PC-3 (cell line): ENCODE data around the gene TULP3.

Experiments used
- EZH2 ChIP-seq: fragments of 300-600 bp; sonication (generic); IDR thresholded peaks from one replicate; pipeline ENCODE4 v1.6.1; 2017; ENCODE audit warnings: antibody characterized with exemption, mild to moderate bottlenecking, low read length; ENCODE audit not compliant: unreplicated experiment
- EZH2phosphoT487 ChIP-seq: fragments of 300-600 bp; sonication (generic); IDR thresholded peaks from 2 replicates; pipeline ENCODE4 v1.6.1; 2018; ENCODE audit warnings: mild to moderate bottlenecking, antibody characterized with exemption, low read length, borderline replicate concordance
- TF ChIP-seq, protein P1 (sequence below): fragments of 300-600 bp; sonication (generic); conservative IDR thresholded peaks from 2 replicates; pipeline ENCODE4 v1.5.1; 2017; ENCODE audit warnings: antibody characterized with exemption, low read depth, mild to moderate bottlenecking, low read length

DNA sequence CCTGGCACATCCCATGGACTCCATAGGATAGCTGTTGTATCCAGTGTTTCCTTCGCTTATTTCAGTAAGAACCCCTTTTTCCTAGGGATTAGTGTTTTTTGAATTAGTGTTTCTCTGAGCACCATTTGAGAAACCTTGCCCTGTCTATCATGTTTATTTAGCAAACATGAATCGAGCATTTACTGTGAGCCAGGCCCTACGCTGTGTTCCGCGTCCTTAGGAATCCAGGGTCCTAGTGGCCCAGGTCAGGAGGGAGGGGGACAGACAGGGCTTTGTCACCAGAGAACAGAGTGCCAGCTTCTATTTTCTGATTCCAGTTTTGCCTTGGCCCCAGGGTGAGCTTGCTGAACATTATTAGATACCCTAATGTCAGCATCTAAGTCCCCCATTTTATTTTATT, 71.0 kb downstream of the TULP3 start:
- TF ChIP-seq, protein P1, sequence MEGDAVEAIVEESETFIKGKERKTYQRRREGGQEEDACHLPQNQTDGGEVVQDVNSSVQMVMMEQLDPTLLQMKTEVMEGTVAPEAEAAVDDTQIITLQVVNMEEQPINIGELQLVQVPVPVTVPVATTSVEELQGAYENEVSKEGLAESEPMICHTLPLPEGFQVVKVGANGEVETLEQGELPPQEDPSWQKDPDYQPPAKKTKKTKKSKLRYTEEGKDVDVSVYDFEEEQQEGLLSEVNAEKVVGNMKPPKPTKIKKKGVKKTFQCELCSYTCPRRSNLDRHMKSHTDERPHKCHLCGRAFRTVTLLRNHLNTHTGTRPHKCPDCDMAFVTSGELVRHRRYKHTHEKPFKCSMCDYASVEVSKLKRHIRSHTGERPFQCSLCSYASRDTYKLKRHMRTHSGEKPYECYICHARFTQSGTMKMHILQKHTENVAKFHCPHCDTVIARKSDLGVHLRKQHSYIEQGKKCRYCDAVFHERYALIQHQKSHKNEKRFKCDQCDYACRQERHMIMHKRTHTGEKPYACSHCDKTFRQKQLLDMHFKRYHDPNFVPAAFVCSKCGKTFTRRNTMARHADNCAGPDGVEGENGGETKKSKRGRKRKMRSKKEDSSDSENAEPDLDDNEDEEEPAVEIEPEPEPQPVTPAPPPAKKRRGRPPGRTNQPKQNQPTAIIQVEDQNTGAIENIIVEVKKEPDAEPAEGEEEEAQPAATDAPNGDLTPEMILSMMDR = no peak
- no peak for TF ChIP-seq EZH2
- no peak for TF ChIP-seq EZH2phosphoT487
